ENCODE data around the gene HOXA3.

The HOXA3 gene

GRCh38 chr7:27131390-27131819, 21.0 kb downstream of the HOXA3 start:
- DNase-seq (ENCODE audit: low read depth in 1 of 2, low spot score in 1 of 2): no peak

GRCh38 chr7:27130540-27131389, 21.6 kb downstream of the HOXA3 start, which contains the start of gene HOXA4:
TSS of gene HOXA4 (minus strand) at chr7:27130757. CDS start at chr7:27130733, 24 bp downstream.
- DNase-seq (ENCODE audit: low read depth in 1 of 2, low spot score in 1 of 2): peak; percentile 46 to 55

GRCh38 chr7:27129729-27130539, 22.4 kb downstream of the HOXA3 start:
- no peak for DNase-seq (ENCODE audit: low read depth in 1 of 2, low spot score in 1 of 2)

GRCh38 chr7:27128776-27129728, 23.3 kb downstream of the HOXA3 start:
- DNase-seq (ENCODE audit: low read depth in 1 of 2, low spot score in 1 of 2): no peak

GRCh38 chr7:27128034-27128433, 24.3 kb downstream of the HOXA3 start:
- no peak for DNase-seq (ENCODE audit: low read depth in 1 of 2, low spot score in 1 of 2)

GRCh38 chr7:27126596-27127327, 25.6 kb downstream of the HOXA3 start:
- DNase-seq (ENCODE audit: low read depth in 1 of 2, low spot score in 1 of 2): no peak

- no peak for DNase-seq (ENCODE audit: low read depth in 1 of 2, low spot score in 1 of 2)
These were observed 26.4 kb downstream of the HOXA3 start for GRCh38 chr7:27125986-27126394.

GRCh38 chr7:27124902-27125689, 27.3 kb downstream of the HOXA3 start:
- no peak for DNase-seq (ENCODE audit: low read depth in 1 of 2, low spot score in 1 of 2)

GRCh38 chr7:27124096-27124901, 28.1 kb downstream of the HOXA3 start:
- no peak for DNase-seq (ENCODE audit: low read depth in 1 of 2, low spot score in 1 of 2)

- DNase-seq (ENCODE audit: low read depth in 1 of 2, low spot score in 1 of 2): no peak
These were observed 28.8 kb downstream of the HOXA3 start for GRCh38 chr7:27123477-27124053.

- DNase-seq (ENCODE audit: low read depth in 1 of 2, low spot score in 1 of 2): no peak
These were observed 29.3 kb downstream of the HOXA3 start for GRCh38 chr7:27123007-27123476.

- DNase-seq (ENCODE audit: low read depth in 1 of 2, low spot score in 1 of 2): no peak
These were observed 30.1 kb downstream of the HOXA3 start for GRCh38 chr7:27122077-27122910.

GRCh38 chr7:27121684-27122076, 30.7 kb downstream of the HOXA3 start:
- DNase-seq (ENCODE audit: low read depth in 1 of 2, low spot score in 1 of 2): no peak

GRCh38 chr7:27119412-27119911, 32.9 kb downstream of the HOXA3 start:
- no peak for DNase-seq (ENCODE audit: low read depth in 1 of 2, low spot score in 1 of 2)

- DNase-seq (ENCODE audit: low read depth in 1 of 2, low spot score in 1 of 2): no peak
These were observed 33.8 kb downstream of the HOXA3 start for GRCh38 chr7:27118580-27118979.

GRCh38 chr7:27117887-27118491, 34.4 kb downstream of the HOXA3 start:
- no peak for DNase-seq (ENCODE audit: low read depth in 1 of 2, low spot score in 1 of 2)

All from activated CD4-positive, alpha-beta T cell treated with anti-CD3 and anti-CD28 coated beads, Interleukin-2, amount 50 U/mL, for 24 hours (primary cell).